T-helper 1 cell treated with Interleukin-12 subunit alpha and Interleukin-12 subunit beta and Interleukin-4 antibody, amounts not matched to agents 30 ng/mL and 1 ng/mL, for 36 hours (primary cell): ENCODE data around the gene C1GALT1C1L. TPM values are rescaled to one million over a fixed set of nuclear protein-coding genes. Genes with fewer than 3 reads are reported as not detected.

ENCODE experiments used
- intact Hi-C: fragments of 100-400 bp; cut with micrococcal nuclease; formaldehyde crosslinking; loops from one replicate; pipeline ENCODE4 v1.15.1; 2024
- total RNA-seq: library from RNA; stranded (reverse); gene quantifications from 2 replicates; pipeline ENCODE4 v1.2.3, GENCODE V29; 2022

Gene C1GALT1C1L
- total RNA-seq, 1 donor from 2014 or later, result 0.17 TPM

- intact Hi-C loops, result no loop called here
Measured at GRCh38 chr2:43653506-43653905, 22.7 kb downstream of the C1GALT1C1L start.

- intact Hi-C loops, result no loop called here
Measured at GRCh38 chr2:43648994-43649701, 27.1 kb downstream of the C1GALT1C1L start.

- intact Hi-C loops, result no loop called here
Measured at GRCh38 chr2:43643680-43644079, 32.5 kb downstream of the C1GALT1C1L start.

GRCh38 chr2:43642363-43642762 is 33.9 kb downstream of the C1GALT1C1L start:
- intact Hi-C loops, result no loop called here

- intact Hi-C loops, result loop anchor here (1.0 to 2.0 kb wide), 4 partner anchors 25 to 531 kb away; partner anchors contain the start of genes DYNC2LI1, PPM1B and THADA
Measured at GRCh38 chr2:43637030-43637803, 39.0 kb downstream of the C1GALT1C1L start, which contains the start of gene PLEKHH2. PLEKHH2 (plus strand) TSS chr2:43637260; CDS start chr2:43644674, 7,414 bp downstream.

- intact Hi-C loops, result loop anchor here (1.0 to 2.0 kb wide), 4 partner anchors 24 to 532 kb away; partner anchors contain the start of genes DYNC2LI1, PPM1B and THADA
Measured at GRCh38 chr2:43636621-43637020, 39.6 kb downstream of the C1GALT1C1L start.

- intact Hi-C loops, result loop anchor here (2.0 kb wide), 1 partner anchor 139 kb away; the partner anchor contains the start of gene DYNC2LI1
Measured at GRCh38 chr2:43636153-43636552, 40.1 kb downstream of the C1GALT1C1L start.

- intact Hi-C loops, result no loop called here
Measured at GRCh38 chr2:43634604-43635306, 41.5 kb downstream of the C1GALT1C1L start.

- intact Hi-C loops, result no loop called here
Measured at GRCh38 chr2:43631618-43632317, 44.5 kb downstream of the C1GALT1C1L start.

Other genes starting within 250 kb of the C1GALT1C1L start
- gene THADA, start 80.4 kb downstream of the C1GALT1C1L start, total RNA-seq, result 36.0 and 40.4 TPM in 2 replicates
- 0.05 and 0.10 TPM in 2 replicates for gene PLEKHH2, start 39.2 kb downstream of the C1GALT1C1L start, total RNA-seq
- gene DYNC2LI1, start 97.6 kb upstream of the C1GALT1C1L start, total RNA-seq, result 3.6 and 4.0 TPM in 2 replicates
- gene ABCG5, start 162.4 kb upstream of the C1GALT1C1L start, total RNA-seq, result not detected in 2 replicates
- gene ABCG8, start 162.5 kb upstream of the C1GALT1C1L start, total RNA-seq, result not detected in 2 replicates